Choroid plexus epithelial cell (primary cell): ENCODE results near the gene COX5B.
"Not testable (repeated sequence)": the region's sequence is repeated elsewhere in the genome, so short reads cannot be mapped to it uniquely, and the experiment has no call there.

ENCODE experiments used
- DNase-seq: peaks from one replicate; pipeline ENCODE4 v3.0.0-alpha.2; 2010; ENCODE audit warnings: low read depth
- H3K4me3 ChIP-seq: 2 replicates; pipeline ENCODE4 v1.5.1; 2011; ENCODE audit warnings: low read depth, mild to moderate bottlenecking, control low read depth, low read length, moderate library complexity
- TF ChIP-seq, protein P1 (sequence below): conservative IDR thresholded peaks from 2 replicates; pipeline ENCODE4 v1.5.1; 2011; ENCODE audit warnings: low read depth, mild to moderate bottlenecking, control low read depth, inconsistent platforms, low read length, moderate library complexity

The COX5B gene, protein sequence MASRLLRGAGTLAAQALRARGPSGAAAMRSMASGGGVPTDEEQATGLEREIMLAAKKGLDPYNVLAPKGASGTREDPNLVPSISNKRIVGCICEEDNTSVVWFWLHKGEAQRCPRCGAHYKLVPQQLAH

DNA sequence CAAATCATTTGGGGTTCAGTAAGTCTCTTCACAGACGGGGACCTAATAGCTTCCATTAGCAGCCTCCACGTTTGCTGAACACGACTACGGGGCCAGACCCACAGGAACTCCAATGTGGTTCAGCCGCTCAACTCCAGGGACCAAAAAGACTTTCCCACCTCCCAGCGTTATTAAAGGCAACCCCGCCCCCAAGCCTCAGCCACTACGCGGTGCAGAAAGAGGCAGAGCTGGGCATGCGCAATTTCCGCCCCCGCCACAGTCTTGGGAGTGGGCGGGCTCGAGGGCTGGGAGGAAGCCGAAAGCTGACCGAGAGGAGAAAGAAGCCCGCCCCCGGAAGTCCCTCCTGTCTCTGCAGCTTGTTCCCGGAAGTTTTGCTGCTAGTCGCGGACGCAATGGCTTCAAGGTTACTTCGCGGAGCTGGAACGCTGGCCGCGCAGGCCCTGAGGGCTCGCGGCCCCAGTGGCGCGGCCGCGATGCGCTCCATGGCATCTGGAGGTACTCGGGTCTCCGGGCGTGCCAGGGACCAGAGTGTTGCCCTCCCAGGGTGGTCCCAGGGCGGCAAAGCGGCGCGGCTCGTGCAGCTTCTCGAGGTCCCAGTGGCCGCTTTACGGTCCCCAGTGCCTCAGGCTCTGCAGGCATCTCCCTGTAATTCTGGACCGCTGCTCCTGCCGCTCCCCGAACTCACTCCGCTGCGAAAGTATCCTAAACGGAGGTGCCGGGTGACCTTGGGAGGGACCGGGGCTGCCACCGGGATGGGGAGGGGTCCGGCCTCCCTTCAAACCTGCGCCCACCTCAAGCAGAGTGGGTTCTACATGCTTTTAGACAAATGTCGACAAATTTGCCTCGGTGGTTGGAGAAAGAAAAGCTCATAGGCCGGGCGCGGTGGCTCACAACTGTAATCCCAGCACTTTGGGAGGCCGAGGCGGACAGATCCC lies at the start of gene COX5B:
TSS of gene COX5B (plus strand) at position 368 of the 935 bp plus-strand sequence. CDS start at position 393, 25 bp downstream.
- peak; percentile 98 for DNase-seq
- TF ChIP-seq, protein P1, sequence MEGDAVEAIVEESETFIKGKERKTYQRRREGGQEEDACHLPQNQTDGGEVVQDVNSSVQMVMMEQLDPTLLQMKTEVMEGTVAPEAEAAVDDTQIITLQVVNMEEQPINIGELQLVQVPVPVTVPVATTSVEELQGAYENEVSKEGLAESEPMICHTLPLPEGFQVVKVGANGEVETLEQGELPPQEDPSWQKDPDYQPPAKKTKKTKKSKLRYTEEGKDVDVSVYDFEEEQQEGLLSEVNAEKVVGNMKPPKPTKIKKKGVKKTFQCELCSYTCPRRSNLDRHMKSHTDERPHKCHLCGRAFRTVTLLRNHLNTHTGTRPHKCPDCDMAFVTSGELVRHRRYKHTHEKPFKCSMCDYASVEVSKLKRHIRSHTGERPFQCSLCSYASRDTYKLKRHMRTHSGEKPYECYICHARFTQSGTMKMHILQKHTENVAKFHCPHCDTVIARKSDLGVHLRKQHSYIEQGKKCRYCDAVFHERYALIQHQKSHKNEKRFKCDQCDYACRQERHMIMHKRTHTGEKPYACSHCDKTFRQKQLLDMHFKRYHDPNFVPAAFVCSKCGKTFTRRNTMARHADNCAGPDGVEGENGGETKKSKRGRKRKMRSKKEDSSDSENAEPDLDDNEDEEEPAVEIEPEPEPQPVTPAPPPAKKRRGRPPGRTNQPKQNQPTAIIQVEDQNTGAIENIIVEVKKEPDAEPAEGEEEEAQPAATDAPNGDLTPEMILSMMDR = no peak
- peak within 1 kb of the TSS; percentile 99 for H3K4me3 ChIP-seq

DNA sequence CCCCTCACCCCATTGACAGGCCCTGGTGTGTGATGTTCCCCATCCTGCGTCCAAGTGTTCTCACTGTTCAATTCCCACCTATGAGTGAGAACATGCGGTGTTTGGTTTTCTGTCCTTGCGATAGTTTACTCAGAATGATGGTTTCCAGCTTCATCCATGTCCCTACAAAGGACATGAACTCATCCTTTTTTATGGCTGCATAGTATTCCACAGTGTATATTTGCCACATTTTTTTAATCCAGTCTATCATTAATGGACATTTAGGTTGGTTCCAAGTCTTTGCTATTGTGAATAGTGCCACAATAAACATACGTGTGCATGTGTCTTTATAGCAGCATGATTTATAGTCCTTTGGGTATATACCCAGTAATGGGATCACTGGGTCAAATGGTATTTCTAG lies 49.7 kb upstream of the COX5B start:
- H3K4me3 ChIP-seq, DNase-seq: not testable (repeated sequence)

DNA sequence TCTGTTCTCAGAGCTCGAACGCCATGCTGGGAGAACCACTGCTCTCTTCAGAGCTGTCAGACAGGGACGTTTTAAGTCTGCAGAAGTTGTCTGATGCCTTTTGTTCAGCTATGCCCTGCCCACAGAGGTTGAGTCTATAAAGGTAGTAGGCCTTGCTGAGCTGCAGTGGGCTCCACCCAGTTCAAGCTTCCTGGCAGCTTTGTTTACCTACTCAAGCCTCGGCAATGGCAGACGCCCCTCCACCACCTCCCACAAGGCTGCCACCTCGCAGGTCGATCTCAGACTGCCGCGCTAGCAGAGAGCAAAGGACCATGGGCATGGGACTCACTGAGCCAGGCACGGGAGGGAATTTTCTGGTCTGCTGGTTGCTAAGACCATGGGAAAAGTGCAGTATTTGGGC lies 44.3 kb upstream of the COX5B start:
- not testable (repeated sequence) for DNase-seq, H3K4me3 ChIP-seq

DNA sequence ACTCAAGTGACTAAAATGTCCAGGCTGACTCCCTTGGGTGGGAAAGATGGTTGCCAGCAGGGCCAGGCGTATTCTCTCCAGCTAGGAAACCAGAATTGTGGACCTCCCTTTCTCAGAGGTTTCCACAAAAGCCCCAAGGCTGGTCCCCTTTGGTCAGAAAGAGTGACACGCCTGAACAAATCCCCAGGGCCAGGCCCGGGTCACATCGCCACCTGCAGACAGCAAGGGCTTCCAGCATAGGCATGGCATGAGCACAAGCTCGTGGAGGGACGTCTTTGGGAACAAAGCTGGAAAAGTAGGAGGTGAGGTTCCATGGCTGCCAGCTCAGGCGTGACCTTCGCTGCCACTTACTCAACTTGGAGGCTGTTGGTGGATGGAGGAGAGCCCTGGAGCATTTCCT lies 40.8 kb upstream of the COX5B start:
- not testable (repeated sequence) for H3K4me3 ChIP-seq

DNA sequence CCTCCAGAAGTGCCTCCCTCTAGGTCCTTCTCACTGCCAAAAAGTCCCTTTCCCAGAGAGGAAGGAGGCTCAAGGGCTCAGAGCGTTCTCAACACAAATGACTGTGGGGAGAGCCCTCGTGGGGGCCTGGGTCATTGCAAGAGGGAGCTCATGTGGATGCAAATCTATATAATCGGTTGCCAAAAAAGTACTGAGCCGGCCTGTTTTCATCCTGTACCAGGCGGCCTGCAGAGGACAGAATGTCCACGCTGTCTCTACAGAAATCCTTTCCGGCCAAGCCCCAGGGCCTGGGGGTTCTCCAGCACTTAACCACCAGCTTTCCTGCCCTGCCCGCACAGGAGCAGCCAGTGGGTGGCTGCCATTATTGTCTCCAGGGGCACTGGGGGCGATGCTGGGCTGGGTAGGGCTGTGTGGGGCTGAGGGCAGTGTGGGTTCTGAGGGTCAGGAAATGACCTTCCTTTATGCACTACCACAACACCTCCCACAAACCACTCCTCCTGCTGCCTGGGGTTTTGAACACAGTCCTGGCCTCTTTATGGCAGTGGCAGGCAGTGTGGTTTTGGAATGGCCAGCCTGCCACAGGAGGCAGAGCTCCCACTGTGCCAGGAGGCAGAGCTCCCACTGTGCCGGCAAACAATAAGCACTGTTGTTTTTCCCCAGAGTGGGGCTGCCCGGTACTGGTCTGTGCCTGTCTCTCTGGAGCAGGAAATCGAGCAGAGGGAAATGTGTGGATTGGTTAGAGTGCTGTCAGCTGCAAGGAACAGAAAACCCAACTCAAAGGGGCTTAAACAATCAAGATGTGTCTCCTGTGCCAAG lies 40.1 kb upstream of the COX5B start:
- not testable (repeated sequence) for H3K4me3 ChIP-seq
- DNase-seq = peak; percentile 7

More for the DNA sequence above, 40.8 kb upstream of the COX5B start:
- DNase-seq = not testable (repeated sequence)

DNA sequence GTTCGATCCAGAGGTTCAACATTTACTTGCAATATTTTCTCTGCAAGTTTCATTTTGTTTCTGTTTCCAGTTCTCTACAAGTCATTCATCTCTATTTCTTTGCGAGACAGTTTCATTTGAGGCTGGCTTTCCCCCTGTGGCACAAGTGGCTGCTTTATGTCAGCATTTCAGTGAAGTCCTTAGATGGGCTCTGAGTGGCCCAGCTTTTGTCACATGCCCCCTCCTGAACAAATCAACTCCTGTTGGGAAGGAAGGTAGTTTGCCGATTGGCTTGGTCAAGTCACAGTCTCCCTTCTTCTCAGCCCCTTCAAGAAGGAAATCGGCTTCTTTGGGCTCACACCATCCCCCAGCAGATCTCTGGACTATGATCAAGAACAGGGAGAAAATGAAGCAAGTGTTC lies 37.1 kb upstream of the COX5B start:
- DNase-seq, H3K4me3 ChIP-seq: not testable (repeated sequence)

DNA sequence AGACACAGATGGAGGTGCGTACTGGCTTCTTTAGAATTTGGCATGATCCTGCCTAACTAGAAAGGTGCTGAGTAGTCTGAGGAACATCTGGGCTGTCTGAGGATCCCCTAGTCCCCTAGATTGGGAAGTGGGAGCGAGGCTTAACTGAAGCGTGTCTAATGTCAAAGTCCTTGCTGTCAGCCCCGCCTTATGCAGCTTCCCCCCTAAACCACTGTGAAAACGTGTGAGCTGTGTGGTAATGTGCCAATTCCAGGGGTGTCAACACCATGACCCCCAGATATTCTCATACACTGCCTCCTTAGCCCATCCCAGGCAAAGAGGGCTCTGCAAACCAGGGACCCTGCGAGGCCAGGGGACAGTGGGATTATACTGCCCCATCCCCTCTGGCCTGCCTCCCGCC lies 34.0 kb upstream of the COX5B start:
- not testable (repeated sequence) for H3K4me3 ChIP-seq, DNase-seq

DNA sequence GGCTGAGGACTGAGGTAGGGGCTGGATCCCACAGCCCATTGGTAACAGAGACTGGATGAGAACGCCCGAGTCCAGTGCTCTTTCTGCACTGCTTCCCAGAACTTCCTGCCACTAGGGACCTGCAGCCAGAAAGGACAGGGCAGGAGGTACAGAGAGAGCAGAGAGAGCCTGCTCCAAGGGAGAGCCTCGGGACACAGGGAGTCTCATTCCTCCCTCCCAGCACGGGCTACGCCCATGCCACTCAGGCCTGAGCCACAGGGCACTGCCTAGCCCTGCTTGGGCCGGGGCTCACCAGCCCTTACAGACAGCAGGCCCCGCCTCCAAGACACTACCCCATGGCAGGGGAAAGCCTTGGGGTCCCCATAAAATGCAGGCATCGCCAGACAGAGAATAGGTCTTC lies 30.1 kb upstream of the COX5B start:
- not testable (repeated sequence) for DNase-seq, H3K4me3 ChIP-seq

DNA sequence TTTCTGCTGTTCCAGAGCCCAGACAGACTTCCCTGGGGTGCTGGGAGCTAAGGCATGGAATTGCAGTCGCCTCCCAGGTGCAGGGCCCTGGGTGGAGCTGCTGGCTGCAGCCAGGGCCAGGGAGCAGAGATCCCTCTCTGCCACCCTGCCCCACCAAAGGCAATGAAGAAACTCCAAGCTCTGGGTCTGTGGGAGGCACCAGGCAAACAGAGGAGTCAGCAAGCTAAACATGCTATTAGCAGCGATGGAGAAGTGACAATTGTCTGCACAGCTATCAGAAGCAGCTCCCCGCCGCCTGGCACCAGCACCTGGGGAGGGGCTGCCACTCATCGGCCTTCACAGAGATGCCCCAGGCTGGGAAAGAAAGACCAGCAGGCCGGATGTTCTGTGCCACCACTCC lies 28.0 kb upstream of the COX5B start:
- no peak for DNase-seq
- TF ChIP-seq, protein P1 = no peak
- no peak overlapping the region for H3K4me3 ChIP-seq

DNA sequence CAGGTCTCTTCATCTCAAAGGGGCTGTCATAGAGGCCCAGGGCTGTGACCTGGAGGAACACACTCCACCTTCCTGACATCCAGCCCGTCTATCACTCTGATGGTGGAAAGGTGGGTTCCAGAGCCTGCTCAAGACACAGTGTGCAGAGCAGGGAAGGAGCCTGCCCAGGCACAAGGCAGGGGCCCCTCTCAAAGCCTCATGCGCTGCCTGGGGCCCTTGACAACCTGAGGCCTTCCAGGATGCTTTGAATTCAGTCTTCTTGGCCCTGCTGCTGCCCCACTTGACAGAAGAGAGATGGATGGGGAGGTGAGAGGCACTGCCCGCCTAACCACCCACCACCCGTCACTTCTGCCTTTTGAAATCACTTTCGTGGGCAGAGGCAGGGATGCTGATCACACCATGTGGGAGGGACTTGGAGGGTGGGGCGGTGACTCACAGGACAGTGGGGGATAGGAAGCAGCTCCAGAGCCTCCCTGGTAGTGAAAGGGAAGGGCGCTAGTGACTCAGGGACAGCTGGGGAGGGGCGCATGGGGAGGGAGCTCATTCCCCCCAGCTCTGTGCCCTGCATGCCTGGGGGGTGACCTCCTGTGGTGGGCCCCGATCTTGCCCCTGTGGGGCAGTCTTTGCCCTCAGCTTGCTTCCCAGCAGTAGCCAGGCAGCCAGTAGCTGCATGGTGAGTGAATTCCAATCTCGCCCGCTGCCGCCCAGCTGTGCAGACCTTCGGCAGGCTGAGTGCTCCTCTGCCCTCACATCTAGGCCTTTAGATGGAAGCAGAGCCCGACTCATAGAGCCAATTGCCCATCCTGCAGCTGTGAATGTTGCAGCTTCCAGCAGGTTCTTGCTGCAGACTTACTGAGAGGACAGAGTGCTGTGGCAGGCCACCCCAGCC lies 26.7 kb upstream of the COX5B start:
- H3K4me3 ChIP-seq = not testable (repeated sequence)
- peak; percentile 67 for DNase-seq

DNA sequence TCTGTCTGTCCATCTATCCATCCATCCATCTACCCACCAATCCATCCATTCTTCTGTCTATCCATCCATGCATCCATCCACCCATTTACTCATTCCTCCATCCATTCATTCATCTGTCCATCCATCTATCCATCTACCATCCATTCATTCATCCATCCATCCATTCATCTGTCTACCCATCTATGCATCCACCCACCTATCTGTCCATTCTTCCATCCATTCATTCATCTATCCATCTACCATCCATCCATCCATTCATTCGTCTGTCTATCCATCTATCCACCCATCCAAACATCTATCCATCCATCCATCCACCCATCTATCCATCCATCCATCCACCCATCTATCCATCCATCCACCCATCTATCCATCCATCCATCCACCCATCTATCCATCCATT lies 25.4 kb upstream of the COX5B start:
- not testable (repeated sequence) for DNase-seq, H3K4me3 ChIP-seq

DNA sequence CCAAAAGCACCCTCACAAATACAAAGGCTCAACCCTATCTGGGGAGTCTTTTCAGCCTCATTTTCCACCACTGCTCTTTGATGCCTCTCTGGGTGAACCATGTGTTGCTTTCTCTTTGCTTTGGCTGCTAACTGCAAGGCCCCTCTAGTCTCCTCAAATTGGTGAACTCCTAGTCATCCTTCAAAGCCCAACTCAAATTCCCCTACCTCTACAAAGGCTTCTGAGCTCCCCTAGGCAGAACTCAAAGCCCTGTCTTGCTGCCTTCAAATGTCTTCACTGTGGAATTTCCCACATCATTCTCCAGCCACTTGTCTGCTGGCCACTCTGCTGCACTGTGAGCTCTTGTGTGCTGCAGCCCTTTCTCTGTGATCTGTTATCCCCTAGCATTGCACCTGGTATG lies 22.9 kb upstream of the COX5B start:
- H3K4me3 ChIP-seq, DNase-seq: not testable (repeated sequence)

DNA sequence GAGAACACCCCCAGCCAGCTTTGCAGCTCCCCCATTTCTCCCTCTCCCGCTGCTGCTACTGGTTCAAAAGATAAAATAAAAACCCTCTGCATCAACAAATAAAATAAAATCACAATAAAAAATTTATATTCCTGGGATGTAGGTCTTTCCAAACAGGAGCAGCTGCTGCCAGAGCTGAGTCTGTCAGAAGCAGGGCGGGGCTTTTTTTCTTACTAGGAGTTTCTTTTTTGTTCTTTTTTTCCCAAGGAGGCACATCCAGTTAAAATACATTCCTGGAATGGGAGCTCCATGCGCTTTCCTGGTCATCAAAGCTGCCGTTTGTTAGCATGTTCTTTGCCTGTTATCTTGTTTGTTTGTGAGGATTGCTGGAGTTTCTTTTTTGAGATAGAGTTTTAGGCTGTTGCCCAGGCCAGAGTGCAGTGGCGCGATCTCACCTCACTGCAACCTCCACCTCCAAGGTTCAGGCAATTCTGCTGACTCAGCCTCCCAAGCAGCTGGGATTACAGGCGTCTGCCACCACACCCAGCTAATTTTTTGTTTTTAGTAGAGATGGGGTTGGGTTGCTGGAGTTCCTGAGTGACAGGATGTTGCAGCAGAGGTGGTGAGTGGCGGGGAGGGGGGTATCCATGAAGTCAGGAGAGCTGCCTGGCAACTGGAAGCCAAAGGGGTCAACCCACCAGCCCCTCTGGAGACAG lies 20.4 kb upstream of the COX5B start:
- not testable (repeated sequence) for H3K4me3 ChIP-seq, DNase-seq

DNA sequence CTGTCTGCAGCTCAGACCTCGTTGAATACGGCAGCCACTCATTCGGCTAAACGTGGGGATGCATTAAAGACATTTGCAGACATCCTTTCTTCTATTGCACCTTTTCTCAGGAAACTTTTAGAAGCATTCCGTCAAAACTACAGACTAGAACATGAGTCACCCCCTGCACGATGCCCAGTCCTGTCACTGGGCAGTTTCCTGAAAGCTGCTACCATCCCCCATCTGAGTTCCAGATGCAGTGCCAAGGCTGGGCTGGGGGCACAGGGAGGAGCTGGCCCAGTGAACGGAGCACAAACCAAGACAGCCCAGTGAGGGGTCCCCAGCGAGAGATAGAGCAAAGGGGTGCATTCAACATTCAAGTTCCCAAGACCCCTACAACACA lies 19.8 kb upstream of the COX5B start:
- H3K4me3 ChIP-seq, DNase-seq: not testable (repeated sequence)
